Erythroblast (primary cell): ENCODE results near the gene TMEM116.
A peak's percentile ranks its signal among the peaks of the same experiment; 100 is the strongest.
"Not testable (repeated sequence)": the region's sequence is repeated elsewhere in the genome, so short reads cannot be mapped to it uniquely, and the experiment has no call there.

Experiments
- DNase-seq, 2 experiments: peaks; one replicate each; lab custom pipeline; 2025; lab: John Stamatoyannopoulos, UW
- GATA1 ChIP-seq: IDR thresholded peaks from 2 replicates; pipeline ENCODE4 v1.6.1; 2011; ENCODE audit warnings: low read depth, mild to moderate bottlenecking, control low read depth, low read length, moderate library complexity
- POLR2A ChIP-seq: IDR thresholded peaks from 2 replicates; pipeline ENCODE4 v1.6.1; 2011; ENCODE audit warnings: mild to moderate bottlenecking, low read length

Gene TMEM116

GRCh38 chr12:112018571-112019237 is 5.7 kb upstream of the TMEM116 start:
- DNase-seq, result no peak
- no peak for TF ChIP-seq POLR2A
- no peak for TF ChIP-seq GATA1

GRCh38 chr12:112017041-112017440 is 4.1 kb upstream of the TMEM116 start:
- no peak for DNase-seq
- TF ChIP-seq POLR2A, result no peak
- TF ChIP-seq GATA1, result no peak

GRCh38 chr12:112015938-112016337 is 3.0 kb upstream of the TMEM116 start:
- DNase-seq, result no peak
- no peak for TF ChIP-seq POLR2A
- TF ChIP-seq GATA1, result no peak

GRCh38 chr12:112013601-112014402 is 837 bp upstream of the TMEM116 start:
- TF ChIP-seq GATA1 (no peak), POLR2A (no peak)
- peak; percentile 79 to 86 for DNase-seq

- no peak for DNase-seq
- TF ChIP-seq POLR2A (no peak), GATA1 (no peak)
Observed at GRCh38 chr12:112011685-112012084, 1.3 kb downstream of the TMEM116 start.

- TF ChIP-seq POLR2A (no peak), GATA1 (no peak)
- DNase-seq, result peak in 1 of 2 experiments; percentile 32
Observed at GRCh38 chr12:112010415-112011344, 2.3 kb downstream of the TMEM116 start.

GRCh38 chr12:112009596-112009995 is 3.4 kb downstream of the TMEM116 start:
- not testable (repeated sequence) for DNase-seq

GRCh38 chr12:112008918-112009317 is 4.0 kb downstream of the TMEM116 start:
- no peak for DNase-seq
- TF ChIP-seq POLR2A, result no peak
- TF ChIP-seq GATA1, result no peak

GRCh38 chr12:112007945-112008344 is 5.0 kb downstream of the TMEM116 start:
- no peak for DNase-seq
- no peak for TF ChIP-seq POLR2A
- TF ChIP-seq GATA1, result no peak

GRCh38 chr12:112005419-112006395 is 7.3 kb downstream of the TMEM116 start:
- peak; percentile 38 to 62 for DNase-seq
- TF ChIP-seq GATA1 (no peak), POLR2A (no peak)

- TF ChIP-seq POLR2A (no peak), GATA1 (no peak)
- no peak for DNase-seq
Observed at GRCh38 chr12:112004041-112004440, 8.9 kb downstream of the TMEM116 start.

GRCh38 chr12:112001576-112001975 is 11.4 kb downstream of the TMEM116 start:
- DNase-seq, result no peak
- TF ChIP-seq POLR2A (no peak), GATA1 (no peak)
